ENCODE results near the gene TECPR2.

- TF ChIP-seq, protein P1, sequence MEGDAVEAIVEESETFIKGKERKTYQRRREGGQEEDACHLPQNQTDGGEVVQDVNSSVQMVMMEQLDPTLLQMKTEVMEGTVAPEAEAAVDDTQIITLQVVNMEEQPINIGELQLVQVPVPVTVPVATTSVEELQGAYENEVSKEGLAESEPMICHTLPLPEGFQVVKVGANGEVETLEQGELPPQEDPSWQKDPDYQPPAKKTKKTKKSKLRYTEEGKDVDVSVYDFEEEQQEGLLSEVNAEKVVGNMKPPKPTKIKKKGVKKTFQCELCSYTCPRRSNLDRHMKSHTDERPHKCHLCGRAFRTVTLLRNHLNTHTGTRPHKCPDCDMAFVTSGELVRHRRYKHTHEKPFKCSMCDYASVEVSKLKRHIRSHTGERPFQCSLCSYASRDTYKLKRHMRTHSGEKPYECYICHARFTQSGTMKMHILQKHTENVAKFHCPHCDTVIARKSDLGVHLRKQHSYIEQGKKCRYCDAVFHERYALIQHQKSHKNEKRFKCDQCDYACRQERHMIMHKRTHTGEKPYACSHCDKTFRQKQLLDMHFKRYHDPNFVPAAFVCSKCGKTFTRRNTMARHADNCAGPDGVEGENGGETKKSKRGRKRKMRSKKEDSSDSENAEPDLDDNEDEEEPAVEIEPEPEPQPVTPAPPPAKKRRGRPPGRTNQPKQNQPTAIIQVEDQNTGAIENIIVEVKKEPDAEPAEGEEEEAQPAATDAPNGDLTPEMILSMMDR (IDR thresholded peaks at IDR 0.05), result no peak
- no peak for TF ChIP-seq JUN (CRISPR knock-in tag; IDR thresholded peaks at IDR 0.05)
- no peak for TF ChIP-seq E2F1 (CRISPR knock-in tag; IDR thresholded peaks at IDR 0.05)
- no peak for TF ChIP-seq ZBTB21 (CRISPR knock-in tag; IDR thresholded peaks at IDR 0.05; ENCODE audit: borderline replicate concordance)
- TF ChIP-seq ZNF121 (CRISPR knock-in tag; IDR thresholded peaks at IDR 0.05), result no peak
- no peak for TF ChIP-seq ZBTB43 (CRISPR knock-in tag; IDR thresholded peaks at IDR 0.05)
- TF ChIP-seq ZNF281 (CRISPR knock-in tag; IDR thresholded peaks at IDR 0.05), result no peak
- no peak for TF ChIP-seq FOXJ3 (CRISPR knock-in tag; IDR thresholded peaks at IDR 0.05; ENCODE audit: borderline replicate concordance)
- no peak for TF ChIP-seq E2F5 (CRISPR knock-in tag; IDR thresholded peaks at IDR 0.05)
- TF ChIP-seq, protein P2, sequence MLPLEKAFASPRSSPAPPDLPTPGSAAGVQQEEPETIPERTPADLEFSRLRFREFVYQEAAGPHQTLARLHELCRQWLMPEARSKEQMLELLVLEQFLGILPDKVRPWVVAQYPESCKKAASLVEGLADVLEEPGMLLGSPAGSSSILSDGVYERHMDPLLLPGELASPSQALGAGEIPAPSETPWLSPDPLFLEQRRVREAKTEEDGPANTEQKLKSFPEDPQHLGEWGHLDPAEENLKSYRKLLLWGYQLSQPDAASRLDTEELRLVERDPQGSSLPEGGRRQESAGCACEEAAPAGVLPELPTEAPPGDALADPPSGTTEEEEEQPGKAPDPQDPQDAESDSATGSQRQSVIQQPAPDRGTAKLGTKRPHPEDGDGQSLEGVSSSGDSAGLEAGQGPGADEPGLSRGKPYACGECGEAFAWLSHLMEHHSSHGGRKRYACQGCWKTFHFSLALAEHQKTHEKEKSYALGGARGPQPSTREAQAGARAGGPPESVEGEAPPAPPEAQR (CRISPR knock-in tag; IDR thresholded peaks at IDR 0.05), result no peak
- TF ChIP-seq, protein P3, sequence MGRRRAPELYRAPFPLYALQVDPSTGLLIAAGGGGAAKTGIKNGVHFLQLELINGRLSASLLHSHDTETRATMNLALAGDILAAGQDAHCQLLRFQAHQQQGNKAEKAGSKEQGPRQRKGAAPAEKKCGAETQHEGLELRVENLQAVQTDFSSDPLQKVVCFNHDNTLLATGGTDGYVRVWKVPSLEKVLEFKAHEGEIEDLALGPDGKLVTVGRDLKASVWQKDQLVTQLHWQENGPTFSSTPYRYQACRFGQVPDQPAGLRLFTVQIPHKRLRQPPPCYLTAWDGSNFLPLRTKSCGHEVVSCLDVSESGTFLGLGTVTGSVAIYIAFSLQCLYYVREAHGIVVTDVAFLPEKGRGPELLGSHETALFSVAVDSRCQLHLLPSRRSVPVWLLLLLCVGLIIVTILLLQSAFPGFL (CRISPR knock-in tag; IDR thresholded peaks at IDR 0.05; ENCODE audit: borderline replicate concordance), result no peak
- TF ChIP-seq GABPB1 (CRISPR knock-in tag; IDR thresholded peaks at IDR 0.05), result no peak
These were observed 57.0 kb downstream of the TECPR2 start for GRCh38 chr14:102419716-102420115.
